ENCODE data around the gene ZBTB45. TPM values are rescaled to one million over a fixed set of nuclear protein-coding genes. Genes with fewer than 3 reads are reported as not detected.
"Not testable (repeated sequence)": the region's sequence is repeated elsewhere in the genome, so short reads cannot be mapped to it uniquely, and the experiment has no call there.

ZBTB45 gene
- total and polyA plus RNA-seq, 10 of the 15 experiments (the other 5 are each of a cell fraction or from before 2014, with no cell fraction given) = 0.29 to 17.2 (median 4.2) TPM

- FAIRE-seq; H3K9ac ChIP-seq (ENCODE audit: control insufficient read depth, insufficient read depth, low read length); POLR2A ChIA-PET: not testable (repeated sequence)
Observed at GRCh38 chr19:58470837-58471543, 48.6 kb downstream of the ZBTB45 start.

GRCh38 chr19:58469241-58470013 lies 50.2 kb downstream of the ZBTB45 start:
- H3K79me2 ChIP-seq (ENCODE audit: control insufficient read depth, insufficient read depth, low read length) = peaks cover 17% of the 10 kb centered on the region
- FAIRE-seq = no peak
- ChIA-PET POLR2A (no interaction called here), SMC1A (ENCODE audit: uncharacterized antibody, unreplicated experiment) (interaction anchor here (1.0 to 1.5 kb wide), 3 partner anchors 28 to 61 kb away, joined by 3 to 4 read pairs (median 3); partner anchors contain the start of gene ZNF584), RAD21 (ENCODE audit: unreplicated experiment) (no interaction called here), CTCF (interaction anchor here (1.5 kb wide), 1 partner anchor 141 kb away, joined by 3 read pairs; no protein-coding TSS in a partner anchor)
- H3K4me3 ChIP-seq = no peak overlapping the region
- BruUV-seq (replicated peaks) = no TSS peak
- no peak overlapping the region for H3K4me2 ChIP-seq (ENCODE audit: control insufficient read depth, insufficient read depth)
- intact Hi-C loops (cut with micrococcal nuclease; ENCODE audit: unreplicated experiment) = loop anchor here (5.0 kb wide), 2 partner anchors 62 to 142 kb away; partner anchors contain the start of genes ZNF584 and ZSCAN22
- no peaks in the 10 kb centered on the region for H3K27me3 ChIP-seq (replicated peaks in 1 of 2; ENCODE audit: control insufficient read depth in 2 of 2, insufficient read depth in 2 of 2, low read length in 1 of 2)
- H3K27ac ChIP-seq (ENCODE audit: control insufficient read depth, insufficient read depth) = no peak overlapping the region
- H3K9ac ChIP-seq (ENCODE audit: control insufficient read depth, insufficient read depth, low read length) = no peak overlapping the region
- H3K4me1 ChIP-seq (ENCODE audit: control insufficient read depth, insufficient read depth, low read length) = peaks cover 12% of the 10 kb centered on the region
- in situ Hi-C loops (cut with MboI) = no loop called here
- H2AFZ ChIP-seq (ENCODE audit: control insufficient read depth, low read depth, low read length) = no peak overlapping the region
- TF ChIP-seq ZNF384 (IDR thresholded peaks at IDR 0.05; ENCODE audit: borderline replicate concordance, low read depth, low read length) (no peak), RELA (IDR thresholded peaks at IDR 0.05; ENCODE audit: borderline replicate concordance, partially characterized antibody) (no peak), NR2F1 (conservative IDR thresholded peaks at IDR 0.05) (no peak), SREBF2 (IDR thresholded peaks at IDR 0.05; ENCODE audit: low read length) (no peak)
- H3K9me3 ChIP-seq (replicated peaks; ENCODE audit: control insufficient read depth, insufficient read depth, low read length) = no peaks in the 10 kb centered on the region
- H3K36me3 ChIP-seq (ENCODE audit: control insufficient read depth in 2 of 2, insufficient read depth in 2 of 2, low read length in 1 of 2) = peaks cover 7% of the 10 kb centered on the region in 2 experiments
- DNase-seq (ENCODE audit: low read depth, low spot score) = no peak
- no peak for ATAC-seq
- no peaks in the 10 kb centered on the region for H4K20me1 ChIP-seq (ENCODE audit: control insufficient read depth, insufficient read depth)
- WGBS (ENCODE audit: insufficient coverage, insufficient replicate concordance, low lambda C conversion rate, missing lambda C conversion rate) = 93% methylated on average over 16 of the region's 17 CpGs

More at GRCh38 chr19:58470837-58471543, 48.6 kb downstream of the ZBTB45 start:
- BruUV-seq (replicated peaks); DNase-seq (ENCODE audit: low read depth, low spot score); ATAC-seq; in situ Hi-C loops (cut with MboI); intact Hi-C loops (cut with micrococcal nuclease; ENCODE audit: unreplicated experiment); H3K36me3 ChIP-seq (ENCODE audit: control insufficient read depth in 2 of 2, insufficient read depth in 2 of 2, low read length in 1 of 2); CTCF ChIA-PET; SMC1A ChIA-PET (ENCODE audit: uncharacterized antibody, unreplicated experiment); H3K4me2 ChIP-seq (ENCODE audit: control insufficient read depth, insufficient read depth); H3K4me3 ChIP-seq; RAD21 ChIA-PET (ENCODE audit: unreplicated experiment); H3K27me3 ChIP-seq (replicated peaks in 1 of 2; ENCODE audit: control insufficient read depth in 2 of 2, insufficient read depth in 2 of 2, low read length in 1 of 2); H2AFZ ChIP-seq (ENCODE audit: control insufficient read depth, low read depth, low read length); H3K27ac ChIP-seq (ENCODE audit: control insufficient read depth, insufficient read depth); H3K9me3 ChIP-seq (replicated peaks; ENCODE audit: control insufficient read depth, insufficient read depth, low read length); H4K20me1 ChIP-seq (ENCODE audit: control insufficient read depth, insufficient read depth): not testable (repeated sequence)
- Histone ChIP-seq H3K79me2 (ENCODE audit: control insufficient read depth, insufficient read depth, low read length) (peaks cover 17% of the 10 kb centered on the region), H3K4me1 (ENCODE audit: control insufficient read depth, insufficient read depth, low read length) (peaks cover 18% of the 10 kb centered on the region)
- 97% methylated on average over 20 of the region's 53 CpGs for WGBS (ENCODE audit: insufficient coverage, insufficient replicate concordance, low lambda C conversion rate, missing lambda C conversion rate)
- peak; percentile 28; the same call in 1 of the 2 replicates for TF ChIP-seq POLR2A (IDR thresholded peaks at IDR 0.05; ENCODE audit: low read depth, low read length)

Data from GM12878 (cell line).